Activated T-helper 17 cell treated with anti-CD3 and anti-CD28 coated beads, Interleukin-2, amount 50 U/mL, for 72 hours (primary cell): Measurements from ENCODE around the gene DNAH7. TPM values are rescaled to one million over a fixed set of nuclear protein-coding genes. Genes with fewer than 3 reads are reported as not detected.

ENCODE experiments used
- ATAC-seq: fragments of 150-1000 bp; cut with Tn5 transposase; replicated peaks from 2 replicates; pipeline ENCODE4 v1.10.0; 2021; ENCODE audit warnings: mild to moderate bottlenecking, moderate library complexity
- H3K27ac Mint-ChIP-seq: one replicate; pipeline ENCODE4 v1.8.0; 2022; ENCODE audit warnings: mixed read lengths
- H3K27me3 Mint-ChIP-seq: one replicate; pipeline ENCODE4 v1.8.0; 2022; ENCODE audit warnings: mixed read lengths
- H3K36me3 Mint-ChIP-seq: one replicate; pipeline ENCODE4 v1.8.0; 2022; ENCODE audit warnings: low read depth, mild to moderate bottlenecking, mixed read lengths
- H3K4me1 Mint-ChIP-seq: one replicate; pipeline ENCODE4 v1.8.0; 2022; ENCODE audit warnings: mixed read lengths
- H3K4me3 Mint-ChIP-seq: one replicate; pipeline ENCODE4 v1.8.0; 2022; ENCODE audit warnings: mild to moderate bottlenecking, mixed read lengths
- H3K9me3 Mint-ChIP-seq: one replicate; pipeline ENCODE4 v1.8.0; 2022; ENCODE audit warnings: mixed read lengths
- total RNA-seq, 2 donors: library from RNA; stranded (reverse); gene quantifications; one replicate each; pipeline ENCODE4 v1.2.3, GENCODE V29; 2022

DNAH7 gene
- total RNA-seq, 2 donors from 2014 or later = not detected

GRCh38 chr2:195899226-195899625, 169.4 kb downstream of the DNAH7 start:
- H3K27ac Mint-ChIP-seq = no peak overlapping the region
- ATAC-seq = no peak
- no peaks in the 10 kb centered on the region for H3K4me1 Mint-ChIP-seq
- H3K4me3 Mint-ChIP-seq = no peak overlapping the region
- H3K36me3 Mint-ChIP-seq = no peaks in the 10 kb centered on the region
- peaks cover 11% of the 10 kb centered on the region for H3K27me3 Mint-ChIP-seq
- no peaks in the 10 kb centered on the region for H3K9me3 Mint-ChIP-seq

GRCh38 chr2:195898505-195899191, 170.0 kb downstream of the DNAH7 start:
- H3K4me1 Mint-ChIP-seq = no peaks in the 10 kb centered on the region
- H3K4me3 Mint-ChIP-seq = no peak overlapping the region
- ATAC-seq = no peak
- H3K27ac Mint-ChIP-seq = no peak overlapping the region
- H3K9me3 Mint-ChIP-seq = no peaks in the 10 kb centered on the region
- peaks cover 8% of the 10 kb centered on the region for H3K27me3 Mint-ChIP-seq
- no peaks in the 10 kb centered on the region for H3K36me3 Mint-ChIP-seq

- no peak overlapping the region for H3K27ac Mint-ChIP-seq
- H3K27me3 Mint-ChIP-seq = peaks cover 4% of the 10 kb centered on the region
Observed at GRCh38 chr2:195891081-195891480, 177.6 kb downstream of the DNAH7 start.

GRCh38 chr2:195879153-195879552, 189.5 kb downstream of the DNAH7 start:
- H3K9me3 Mint-ChIP-seq = no peaks in the 10 kb centered on the region
- H3K4me1 Mint-ChIP-seq = no peaks in the 10 kb centered on the region
- H3K27me3 Mint-ChIP-seq = no peaks in the 10 kb centered on the region
- no peak overlapping the region for H3K27ac Mint-ChIP-seq
- H3K36me3 Mint-ChIP-seq = no peaks in the 10 kb centered on the region
- ATAC-seq = no peak
- H3K4me3 Mint-ChIP-seq = no peak overlapping the region

More at GRCh38 chr2:195891081-195891480, 177.6 kb downstream of the DNAH7 start:
- no peak for ATAC-seq
- Mint-ChIP-seq H3K4me3 (no peak overlapping the region), H3K9me3 (no peaks in the 10 kb centered on the region), H3K4me1 (no peaks in the 10 kb centered on the region), H3K36me3 (no peaks in the 10 kb centered on the region)

GRCh38 chr2:195871326-195871725, 197.3 kb downstream of the DNAH7 start:
- H3K27me3 Mint-ChIP-seq = peaks cover 8% of the 10 kb centered on the region
- no peak for ATAC-seq
- no peak overlapping the region for H3K27ac Mint-ChIP-seq
- H3K4me1 Mint-ChIP-seq = no peaks in the 10 kb centered on the region
- no peak overlapping the region for H3K4me3 Mint-ChIP-seq
- H3K36me3 Mint-ChIP-seq = no peaks in the 10 kb centered on the region
- no peaks in the 10 kb centered on the region for H3K9me3 Mint-ChIP-seq

- H3K27me3 Mint-ChIP-seq = peaks cover 11% of the 10 kb centered on the region
- H3K36me3 Mint-ChIP-seq = no peaks in the 10 kb centered on the region
- H3K9me3 Mint-ChIP-seq = no peaks in the 10 kb centered on the region
- no peaks in the 10 kb centered on the region for H3K4me1 Mint-ChIP-seq
- no peak for ATAC-seq
- no peak overlapping the region for H3K4me3 Mint-ChIP-seq
- H3K27ac Mint-ChIP-seq = no peak overlapping the region
Observed at GRCh38 chr2:195864316-195864715, 204.3 kb downstream of the DNAH7 start.

- Mint-ChIP-seq H3K4me1 (no peaks in the 10 kb centered on the region), H3K36me3 (no peaks in the 10 kb centered on the region), H3K4me3 (no peak overlapping the region), H3K9me3 (no peaks in the 10 kb centered on the region), H3K27me3 (peaks cover 11% of the 10 kb centered on the region), H3K27ac (no peak overlapping the region)
- ATAC-seq = no peak
Observed at GRCh38 chr2:195863564-195863963, 205.1 kb downstream of the DNAH7 start.

GRCh38 chr2:195863121-195863520, 205.5 kb downstream of the DNAH7 start:
- H3K9me3 Mint-ChIP-seq = no peaks in the 10 kb centered on the region
- H3K4me1 Mint-ChIP-seq = no peaks in the 10 kb centered on the region
- no peak overlapping the region for H3K4me3 Mint-ChIP-seq
- ATAC-seq = no peak
- peaks cover 15% of the 10 kb centered on the region for H3K27me3 Mint-ChIP-seq
- no peaks in the 10 kb centered on the region for H3K36me3 Mint-ChIP-seq
- no peak overlapping the region for H3K27ac Mint-ChIP-seq

- no peaks in the 10 kb centered on the region for H3K36me3 Mint-ChIP-seq
- peaks cover 18% of the 10 kb centered on the region for H3K27me3 Mint-ChIP-seq
- ATAC-seq = no peak
- no peak overlapping the region for H3K4me3 Mint-ChIP-seq
- no peaks in the 10 kb centered on the region for H3K9me3 Mint-ChIP-seq
- no peak overlapping the region for H3K27ac Mint-ChIP-seq
- no peaks in the 10 kb centered on the region for H3K4me1 Mint-ChIP-seq
Observed at GRCh38 chr2:195861821-195862220, 206.8 kb downstream of the DNAH7 start.

GRCh38 chr2:195859513-195859912, 209.1 kb downstream of the DNAH7 start:
- no peaks in the 10 kb centered on the region for H3K9me3 Mint-ChIP-seq
- no peaks in the 10 kb centered on the region for H3K36me3 Mint-ChIP-seq
- H3K4me3 Mint-ChIP-seq = no peak overlapping the region
- no peak for ATAC-seq
- H3K4me1 Mint-ChIP-seq = no peaks in the 10 kb centered on the region
- peaks cover 18% of the 10 kb centered on the region for H3K27me3 Mint-ChIP-seq
- H3K27ac Mint-ChIP-seq = no peak overlapping the region

GRCh38 chr2:195857132-195857531, 211.5 kb downstream of the DNAH7 start:
- Mint-ChIP-seq H3K4me1 (no peaks in the 10 kb centered on the region), H3K36me3 (no peaks in the 10 kb centered on the region), H3K4me3 (no peak overlapping the region), H3K27me3 (peaks cover 16% of the 10 kb centered on the region), H3K9me3 (no peaks in the 10 kb centered on the region), H3K27ac (no peak overlapping the region)
- ATAC-seq = no peak

GRCh38 chr2:195850764-195851163, 217.9 kb downstream of the DNAH7 start:
- no peaks in the 10 kb centered on the region for H3K4me1 Mint-ChIP-seq
- H3K27ac Mint-ChIP-seq = no peak overlapping the region
- H3K27me3 Mint-ChIP-seq = peaks cover 3% of the 10 kb centered on the region
- no peaks in the 10 kb centered on the region for H3K9me3 Mint-ChIP-seq
- no peaks in the 10 kb centered on the region for H3K36me3 Mint-ChIP-seq
- no peak for ATAC-seq
- H3K4me3 Mint-ChIP-seq = no peak overlapping the region

- H3K27me3 Mint-ChIP-seq = peaks cover 3% of the 10 kb centered on the region
- no peak overlapping the region for H3K27ac Mint-ChIP-seq
- no peaks in the 10 kb centered on the region for H3K36me3 Mint-ChIP-seq
- H3K4me3 Mint-ChIP-seq = no peak overlapping the region
- H3K4me1 Mint-ChIP-seq = no peaks in the 10 kb centered on the region
- ATAC-seq = no peak
- H3K9me3 Mint-ChIP-seq = no peaks in the 10 kb centered on the region
Observed at GRCh38 chr2:195848119-195848899, 220.3 kb downstream of the DNAH7 start.

- H3K27ac Mint-ChIP-seq = no peak overlapping the region
- no peak for ATAC-seq
- H3K9me3 Mint-ChIP-seq = no peaks in the 10 kb centered on the region
- H3K27me3 Mint-ChIP-seq = no peaks in the 10 kb centered on the region
- H3K4me3 Mint-ChIP-seq = peak overlapping the region; percentile 65
- H3K36me3 Mint-ChIP-seq = no peaks in the 10 kb centered on the region
- H3K4me1 Mint-ChIP-seq = peaks cover 4% of the 10 kb centered on the region
Observed at GRCh38 chr2:195842932-195843331, 225.7 kb downstream of the DNAH7 start.

- Mint-ChIP-seq H3K9me3 (no peaks in the 10 kb centered on the region), H3K4me3 (no peak overlapping the region), H3K36me3 (no peaks in the 10 kb centered on the region), H3K4me1 (peaks cover 3% of the 10 kb centered on the region), H3K27ac (no peak overlapping the region), H3K27me3 (no peaks in the 10 kb centered on the region)
- ATAC-seq = no peak
Observed at GRCh38 chr2:195838002-195838401, 230.6 kb downstream of the DNAH7 start.
